ENCODE results near the gene TNNC2. TPM values are rescaled to one million over a fixed set of nuclear protein-coding genes. Genes with fewer than 3 reads are reported as not detected.

The TNNC2 gene
- total RNA-seq, 2 donors from 2014 or later: 0.51 TPM; not detected in 1

DNA sequence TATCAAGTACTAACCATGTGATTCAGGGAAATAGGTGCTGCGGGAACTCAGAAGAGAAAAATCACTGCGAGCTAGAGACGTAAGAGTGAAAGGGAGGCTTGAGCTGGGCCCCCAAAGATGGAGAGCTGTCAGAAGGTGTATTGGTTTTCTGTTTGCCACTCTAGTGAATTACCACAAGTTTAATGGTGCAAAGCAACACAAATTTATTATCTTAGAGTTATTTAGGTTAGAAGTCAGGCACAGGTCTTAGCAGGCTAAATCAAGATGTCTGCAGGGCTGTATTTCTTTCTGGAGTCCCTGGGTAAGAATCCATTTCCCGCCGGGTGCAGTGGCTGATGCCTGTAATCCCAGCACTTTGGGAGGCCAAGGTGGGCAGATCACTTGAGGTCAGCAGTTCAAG, 32.8 kb upstream of the TNNC2 start:
- TF ChIP-seq, protein P1, sequence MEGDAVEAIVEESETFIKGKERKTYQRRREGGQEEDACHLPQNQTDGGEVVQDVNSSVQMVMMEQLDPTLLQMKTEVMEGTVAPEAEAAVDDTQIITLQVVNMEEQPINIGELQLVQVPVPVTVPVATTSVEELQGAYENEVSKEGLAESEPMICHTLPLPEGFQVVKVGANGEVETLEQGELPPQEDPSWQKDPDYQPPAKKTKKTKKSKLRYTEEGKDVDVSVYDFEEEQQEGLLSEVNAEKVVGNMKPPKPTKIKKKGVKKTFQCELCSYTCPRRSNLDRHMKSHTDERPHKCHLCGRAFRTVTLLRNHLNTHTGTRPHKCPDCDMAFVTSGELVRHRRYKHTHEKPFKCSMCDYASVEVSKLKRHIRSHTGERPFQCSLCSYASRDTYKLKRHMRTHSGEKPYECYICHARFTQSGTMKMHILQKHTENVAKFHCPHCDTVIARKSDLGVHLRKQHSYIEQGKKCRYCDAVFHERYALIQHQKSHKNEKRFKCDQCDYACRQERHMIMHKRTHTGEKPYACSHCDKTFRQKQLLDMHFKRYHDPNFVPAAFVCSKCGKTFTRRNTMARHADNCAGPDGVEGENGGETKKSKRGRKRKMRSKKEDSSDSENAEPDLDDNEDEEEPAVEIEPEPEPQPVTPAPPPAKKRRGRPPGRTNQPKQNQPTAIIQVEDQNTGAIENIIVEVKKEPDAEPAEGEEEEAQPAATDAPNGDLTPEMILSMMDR (IDR thresholded peaks at IDR 0.05): no peak
- Histone ChIP-seq H3K36me3 (no peaks in the 10 kb centered on the region), H3K27me3 (no peaks in the 10 kb centered on the region), H3K4me3 (no peak overlapping the region), H3K4me1 (peaks cover 0 to 29% of the 10 kb centered on the region in 2 donors), H3K9me3 (no peaks in the 10 kb centered on the region), H3K27ac (no peak overlapping the region)
- no peak for DNase-seq (ENCODE audit: low spot score)

DNA sequence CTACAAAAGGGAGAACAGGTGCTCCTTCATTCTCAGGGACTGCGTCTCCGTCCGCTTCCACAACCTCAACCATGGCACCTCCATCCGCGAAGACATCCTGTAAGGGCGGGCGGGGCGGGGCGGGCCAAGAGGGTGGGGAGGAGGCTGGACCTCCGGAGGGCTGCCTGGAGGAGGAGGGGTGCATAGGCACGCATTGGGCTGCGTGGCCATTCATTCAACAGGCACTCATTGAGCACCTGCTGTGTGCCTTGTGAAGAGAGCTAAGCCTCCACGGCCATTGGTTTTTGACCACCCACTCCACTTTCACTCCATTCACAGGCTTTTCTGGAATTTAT, 30.7 kb upstream of the TNNC2 start:
- H3K36me3 ChIP-seq: peaks cover 8% of the 10 kb centered on the region
- no peaks in the 10 kb centered on the region for H3K9me3 ChIP-seq
- no peaks in the 10 kb centered on the region for H3K27me3 ChIP-seq
- TF ChIP-seq, protein P1 (IDR thresholded peaks at IDR 0.05): no peak
- peaks cover 0 to 33% of the 10 kb centered on the region in 2 donors for H3K4me1 ChIP-seq
- peak overlapping the region; percentile 75 to 87 for H3K4me3 ChIP-seq
- no peak for DNase-seq (ENCODE audit: low spot score)
- H3K27ac ChIP-seq: peak overlapping the region; percentile 72 to 80

DNA sequence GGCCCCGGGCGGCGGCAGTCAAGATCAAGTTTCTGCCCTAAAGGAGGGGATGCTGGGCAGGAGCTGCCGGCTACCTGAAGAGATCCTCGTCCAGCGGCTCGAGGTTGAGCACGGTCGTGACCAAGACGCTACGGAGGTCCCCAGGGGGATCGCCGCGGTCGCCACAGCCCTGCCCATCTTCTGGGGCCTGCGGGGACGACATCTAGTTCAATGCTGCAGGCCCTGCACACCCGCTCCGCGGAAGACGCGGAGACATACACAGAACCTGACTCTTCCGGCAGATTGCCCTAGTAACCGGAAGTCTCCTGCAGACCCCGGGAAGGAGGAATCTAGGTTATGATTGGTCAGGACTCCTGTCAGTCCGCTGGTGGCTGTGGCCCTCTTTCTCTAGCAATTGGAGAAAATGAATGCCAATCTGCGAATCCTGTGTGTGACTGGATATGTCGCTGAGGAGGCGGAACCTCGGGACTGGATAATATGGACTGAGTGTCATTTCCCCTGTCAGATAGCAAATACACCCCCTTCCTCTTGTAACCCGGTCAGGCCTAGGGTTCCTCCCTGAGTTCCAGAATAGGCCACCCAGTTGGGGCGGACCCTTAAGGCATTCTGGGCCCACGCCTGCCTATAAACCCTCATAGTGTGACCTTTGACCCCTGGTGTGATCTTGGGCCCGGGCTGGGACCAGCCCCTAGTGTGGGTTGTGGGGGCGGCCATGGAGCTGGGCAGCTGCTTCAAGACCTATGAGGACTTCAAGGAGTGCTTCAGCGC, 30.2 kb upstream of the TNNC2 start, which contains the start of the genes ACOT8 and ZSWIM3:
Gene ACOT8 (minus strand): TSS at position 279 of the 768 bp plus-strand sequence. CDS start 77 bp downstream, at position 202.
Gene ZSWIM3 (plus strand): TSS at position 501 of the 768 bp plus-strand sequence. CDS start 212 bp downstream, at position 713.
- Histone ChIP-seq H3K4me3 (peak within 1 kb of the TSS; percentile 75 to 87), H3K36me3 (peaks cover 11% of the 10 kb centered on the region), H3K4me1 (peaks cover 0 to 33% of the 10 kb centered on the region in 2 donors), H3K27ac (peak within 1 kb of the TSS; percentile 72 to 80), H3K9me3 (no peaks in the 10 kb centered on the region), H3K27me3 (no peaks in the 10 kb centered on the region)
- DNase-seq (ENCODE audit: low spot score): peak; percentile 98
- TF ChIP-seq, protein P1 (IDR thresholded peaks at IDR 0.05): no peak

DNA sequence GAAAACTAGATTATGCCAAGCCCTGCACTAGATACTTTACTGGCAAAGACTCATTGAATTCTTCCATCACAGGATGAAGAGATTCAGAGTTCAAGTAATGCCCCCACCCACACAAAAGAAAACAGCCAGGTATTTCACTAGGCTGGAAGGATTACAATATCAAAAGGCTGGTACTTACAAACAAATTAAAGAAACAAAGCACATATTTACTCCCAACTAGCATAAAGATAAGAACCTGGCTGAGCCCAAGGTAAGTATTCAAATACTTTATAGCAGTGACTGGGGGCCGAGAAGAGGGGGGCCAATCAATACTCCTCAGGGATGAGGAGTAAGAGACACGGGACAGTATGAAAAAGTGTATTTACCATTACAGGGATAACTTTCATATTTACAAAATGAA, 26.4 kb upstream of the TNNC2 start:
- Histone ChIP-seq H3K27ac (no peak overlapping the region), H3K4me3 (no peak overlapping the region), H3K4me1 (peaks cover 0 to 32% of the 10 kb centered on the region in 2 donors), H3K36me3 (peaks cover 11% of the 10 kb centered on the region), H3K27me3 (no peaks in the 10 kb centered on the region), H3K9me3 (no peaks in the 10 kb centered on the region)
- TF ChIP-seq, protein P1 (IDR thresholded peaks at IDR 0.05): no peak
- no peak for DNase-seq (ENCODE audit: low spot score)

DNA sequence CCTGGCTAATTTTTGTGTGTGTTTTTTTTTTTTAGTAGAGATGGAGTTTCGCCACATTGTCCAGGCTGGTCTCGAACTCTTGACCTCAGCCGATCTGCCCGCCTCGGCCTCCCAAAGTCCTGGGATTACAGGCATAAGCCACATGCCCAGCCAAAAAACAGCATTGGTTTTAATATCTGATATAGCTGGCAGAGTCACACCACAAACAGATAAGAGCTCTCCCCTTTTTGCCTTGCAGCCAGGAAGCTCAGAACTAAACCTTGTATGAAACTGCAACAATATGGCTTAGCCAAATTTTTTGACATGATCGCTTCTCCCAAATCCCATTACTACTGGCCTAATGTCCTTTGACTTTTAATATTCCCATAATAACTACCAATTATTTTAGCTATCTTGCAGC, 25.2 kb upstream of the TNNC2 start:
- Histone ChIP-seq H3K4me1 (peaks cover 0 to 23% of the 10 kb centered on the region in 2 donors), H3K27me3 (no peaks in the 10 kb centered on the region), H3K4me3 (no peak overlapping the region), H3K27ac (no peak overlapping the region), H3K9me3 (no peaks in the 10 kb centered on the region), H3K36me3 (peaks cover 19% of the 10 kb centered on the region)
- TF ChIP-seq, protein P1 (IDR thresholded peaks at IDR 0.05): no peak
- no peak for DNase-seq (ENCODE audit: low spot score)

Data from right atrium auricular region (tissue), 2 donors.